Urothelium cell line (cell line): ENCODE measurements around the gene CTBP2.

Experiments used
- DNase-seq: peaks from one replicate; pipeline ENCODE4 v3.0.0; 2011; ENCODE audit warnings: low spot score, mixed read lengths
- FAIRE-seq: peaks from 2 replicates; lab custom pipeline; 2011; peaks lifted over from hg19 to GRCh38; lab: Jason Lieb, UNC

CTBP2 gene

DNA sequence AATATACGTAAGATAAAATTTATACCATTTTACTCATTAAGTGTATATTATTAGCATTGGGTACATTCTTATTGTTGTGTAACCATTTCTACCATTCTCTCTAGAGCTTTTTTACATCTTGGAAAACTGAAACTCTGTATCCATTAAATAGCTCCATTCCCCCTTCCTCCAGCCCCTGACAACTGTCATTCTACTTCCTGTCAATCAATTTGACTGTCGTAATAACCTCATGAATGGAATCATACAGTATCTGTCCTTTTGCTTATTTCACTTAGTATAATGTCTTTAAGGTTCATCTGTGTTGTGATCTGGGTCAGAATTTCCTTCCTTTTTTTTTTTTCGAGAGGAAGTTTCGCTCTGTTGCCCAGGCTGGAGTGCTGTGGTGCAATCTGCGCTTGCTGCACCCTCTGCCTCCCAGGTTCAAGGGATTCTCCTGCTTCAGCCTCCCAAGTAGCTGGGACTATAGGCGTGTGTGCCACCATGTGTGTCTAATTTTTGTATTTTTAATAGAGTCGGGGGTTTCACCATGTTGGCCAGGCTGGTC lies 202.9 kb downstream of the CTBP2 start:
- DNase-seq: no peak

DNA sequence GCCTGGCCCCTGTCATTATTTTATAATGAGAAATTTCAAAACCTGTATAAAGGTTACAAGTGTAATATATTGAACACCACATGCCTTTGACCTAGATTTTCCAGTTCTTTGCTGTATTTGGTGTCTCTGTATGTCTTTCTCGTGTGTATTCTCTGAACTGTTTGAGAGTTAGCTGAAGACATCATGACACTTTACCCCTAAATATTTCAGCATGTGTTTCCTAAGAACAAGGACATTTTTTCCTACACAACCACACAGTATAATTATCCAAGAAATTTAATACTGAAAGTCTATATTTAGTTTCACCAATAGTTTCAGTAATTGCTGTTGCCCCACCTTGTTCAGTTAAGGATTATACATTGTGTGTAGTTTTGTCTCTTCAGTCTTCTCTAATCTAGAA lies 203.6 kb downstream of the CTBP2 start:
- FAIRE-seq: no peak
- no peak for DNase-seq

More for the DNA sequence above, 202.9 kb downstream of the CTBP2 start:
- no peak for FAIRE-seq

DNA sequence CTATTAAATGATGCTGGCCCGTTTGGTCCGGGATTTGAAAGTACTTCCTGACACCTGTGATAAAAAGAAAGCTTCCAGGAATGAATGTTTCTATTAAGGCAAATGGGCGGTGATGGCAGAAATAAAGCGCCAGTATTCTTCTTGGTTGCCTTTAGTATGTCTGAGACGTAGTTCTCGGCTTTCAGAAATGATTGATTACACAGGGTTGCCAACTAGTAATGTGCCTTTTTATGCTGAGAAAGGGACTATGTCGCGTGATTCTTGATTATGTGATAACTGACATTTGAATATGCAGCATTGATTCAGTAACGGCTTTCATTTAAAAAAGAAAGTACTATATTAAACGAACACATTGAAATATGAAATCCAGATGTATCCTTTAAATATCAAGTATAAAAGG lies 204.5 kb downstream of the CTBP2 start:
- FAIRE-seq (no peak), DNase-seq (no peak)

DNA sequence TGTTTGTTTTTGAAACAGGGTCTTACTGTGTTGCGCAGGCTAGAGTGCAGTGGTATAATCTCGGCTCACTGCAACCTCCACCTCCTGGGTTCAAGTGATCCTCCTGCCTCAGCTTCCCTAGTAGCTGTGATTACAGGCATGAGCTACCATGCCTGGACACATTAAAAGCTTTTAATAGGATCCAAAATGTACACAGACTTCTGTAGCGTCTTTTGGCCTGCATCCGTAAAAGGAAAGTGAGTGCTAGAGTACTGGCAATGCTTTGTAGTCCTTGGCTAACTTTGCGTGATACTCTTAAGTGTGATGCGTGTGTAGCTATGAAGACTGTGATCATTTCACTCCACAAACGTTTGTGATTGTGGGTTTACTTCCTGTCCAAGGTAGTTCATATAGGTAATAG lies 205.1 kb downstream of the CTBP2 start:
- no peak for FAIRE-seq
- DNase-seq: no peak

DNA sequence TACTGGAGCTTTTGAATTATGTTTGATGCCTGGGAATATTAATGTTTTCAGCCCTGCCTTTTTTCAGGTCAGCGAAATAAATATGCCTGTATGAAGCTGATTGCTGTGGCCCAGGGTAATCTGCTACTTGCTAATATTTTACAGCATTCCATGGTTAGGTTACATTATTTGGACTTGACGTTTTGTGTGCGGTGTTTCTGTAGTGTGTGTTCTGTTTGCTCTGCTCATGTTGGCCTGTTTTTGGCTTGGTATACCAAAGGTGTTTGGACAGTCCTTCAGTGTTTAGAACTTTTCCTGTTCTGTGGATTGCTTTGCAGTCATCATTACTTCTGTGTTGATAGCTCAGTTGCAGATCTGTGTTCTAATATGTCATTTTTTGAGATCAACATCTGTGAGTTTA lies 206.9 kb downstream of the CTBP2 start:
- DNase-seq (no peak), FAIRE-seq (no peak)

DNA sequence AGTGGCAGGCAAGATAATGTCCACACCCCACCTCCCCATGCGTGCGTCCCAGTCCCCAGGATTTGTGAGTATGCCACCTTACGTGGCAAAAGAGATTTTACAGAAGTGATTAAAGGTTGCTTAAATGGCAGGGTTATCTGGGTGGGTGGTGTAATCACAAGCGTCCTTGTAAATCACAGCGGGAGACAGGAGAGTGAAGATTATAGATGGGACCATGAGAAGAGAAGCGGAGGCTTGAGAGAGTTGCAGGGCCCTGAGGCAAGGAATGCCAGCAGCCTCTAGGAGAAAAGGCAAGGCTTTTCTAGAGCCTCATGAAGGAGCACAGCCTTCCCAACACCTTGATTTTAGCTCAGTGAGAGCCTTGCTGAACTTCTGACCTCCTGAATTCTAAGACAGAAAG lies 208.2 kb downstream of the CTBP2 start:
- FAIRE-seq (no peak), DNase-seq (no peak)

DNA sequence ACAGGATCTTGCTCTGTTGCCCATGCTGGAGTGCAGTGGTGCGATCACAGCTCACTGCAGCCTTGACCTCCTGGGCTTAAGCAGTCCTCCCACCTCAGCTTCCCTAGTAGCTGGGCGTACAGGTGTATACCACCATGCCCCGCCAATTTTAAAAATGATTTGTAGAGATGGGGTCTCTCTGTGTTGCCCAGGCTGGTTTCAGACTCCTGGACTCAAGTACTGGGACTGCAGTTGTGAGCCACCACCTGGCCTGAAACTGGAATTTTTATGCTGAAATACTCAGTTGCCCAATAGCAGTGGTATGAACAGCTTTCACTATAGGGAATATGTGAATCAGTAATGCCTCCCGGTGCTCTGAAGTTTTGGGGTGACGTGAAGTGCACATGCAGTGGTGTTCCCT lies 210.8 kb downstream of the CTBP2 start:
- no peak for FAIRE-seq
- DNase-seq: no peak

DNA sequence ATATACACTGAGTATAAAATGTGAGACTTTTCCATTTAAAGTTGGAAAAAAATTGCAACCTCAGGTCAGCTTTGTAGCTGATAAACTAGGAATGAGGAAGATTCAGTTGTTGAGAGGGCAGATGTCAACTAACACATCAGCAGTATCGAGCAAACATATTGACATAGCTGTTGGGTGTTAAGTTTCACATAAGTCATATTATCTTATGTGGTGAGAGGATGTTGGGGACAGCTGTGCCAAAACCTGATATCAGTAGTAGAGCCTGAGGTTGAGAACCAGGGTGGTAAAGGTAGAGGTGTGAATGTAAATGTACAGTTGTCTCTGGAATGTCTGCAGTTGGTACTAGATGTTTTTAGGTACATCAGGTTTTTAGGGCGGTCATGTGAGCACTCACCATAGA lies 213.4 kb downstream of the CTBP2 start:
- FAIRE-seq (no peak), DNase-seq (no peak)

DNA sequence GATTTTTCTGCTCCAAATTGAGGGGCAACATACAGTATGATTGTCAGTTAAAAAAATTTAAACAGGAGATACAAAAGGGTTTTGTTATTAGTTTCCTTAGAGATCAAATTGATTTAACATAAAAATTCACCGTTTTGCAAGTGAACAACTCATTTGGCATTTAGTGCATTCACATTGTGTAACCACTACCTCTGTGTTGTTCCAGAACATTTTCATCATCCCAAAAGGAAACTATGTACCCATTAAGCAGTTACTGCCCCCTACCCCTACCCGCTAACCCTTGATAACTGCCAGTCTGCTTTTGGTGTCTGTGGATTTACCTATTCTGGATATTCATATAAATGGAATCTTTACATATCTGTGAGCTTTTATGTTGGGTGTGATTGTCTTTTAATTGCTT lies 215.4 kb downstream of the CTBP2 start:
- FAIRE-seq: no peak

DNA sequence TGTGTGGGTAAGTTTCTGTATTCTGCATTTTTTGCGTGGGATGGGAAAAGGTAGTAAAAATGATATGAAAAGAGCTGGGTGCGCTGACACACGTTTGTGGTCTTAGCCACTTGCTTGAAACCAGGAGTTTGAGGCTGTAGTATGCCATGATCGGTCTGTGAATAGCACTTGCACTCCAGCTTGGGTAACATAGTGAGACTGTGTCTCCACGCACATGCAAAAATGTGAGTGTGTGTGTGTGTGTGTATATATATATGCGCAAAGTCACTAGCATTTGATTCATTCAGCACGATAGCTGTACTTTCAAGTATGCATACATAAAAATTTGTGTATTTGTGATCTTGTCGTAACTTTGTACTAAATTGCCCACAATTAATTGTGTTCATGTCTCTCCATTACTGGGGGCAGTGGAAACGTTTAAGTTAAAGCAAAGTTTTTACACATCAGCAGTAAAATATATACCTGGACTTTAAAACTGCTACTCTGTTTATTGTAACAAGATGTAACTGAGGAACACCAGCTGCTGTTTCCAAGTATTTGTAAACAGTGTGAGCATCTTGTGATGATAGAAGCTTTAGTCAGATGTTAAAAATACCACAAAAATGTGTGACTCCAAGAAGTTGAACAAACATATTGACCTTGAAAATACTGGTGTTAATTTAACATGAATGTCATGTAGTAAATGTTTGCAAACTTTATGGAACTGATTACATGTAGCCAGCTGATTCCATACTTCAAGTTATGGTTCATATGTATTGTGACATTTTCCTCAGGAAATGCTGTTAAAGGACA lies 216.9 kb downstream of the CTBP2 start:
- DNase-seq (no peak), FAIRE-seq (no peak)

More for the DNA sequence above, 215.4 kb downstream of the CTBP2 start:
- no peak for DNase-seq

DNA sequence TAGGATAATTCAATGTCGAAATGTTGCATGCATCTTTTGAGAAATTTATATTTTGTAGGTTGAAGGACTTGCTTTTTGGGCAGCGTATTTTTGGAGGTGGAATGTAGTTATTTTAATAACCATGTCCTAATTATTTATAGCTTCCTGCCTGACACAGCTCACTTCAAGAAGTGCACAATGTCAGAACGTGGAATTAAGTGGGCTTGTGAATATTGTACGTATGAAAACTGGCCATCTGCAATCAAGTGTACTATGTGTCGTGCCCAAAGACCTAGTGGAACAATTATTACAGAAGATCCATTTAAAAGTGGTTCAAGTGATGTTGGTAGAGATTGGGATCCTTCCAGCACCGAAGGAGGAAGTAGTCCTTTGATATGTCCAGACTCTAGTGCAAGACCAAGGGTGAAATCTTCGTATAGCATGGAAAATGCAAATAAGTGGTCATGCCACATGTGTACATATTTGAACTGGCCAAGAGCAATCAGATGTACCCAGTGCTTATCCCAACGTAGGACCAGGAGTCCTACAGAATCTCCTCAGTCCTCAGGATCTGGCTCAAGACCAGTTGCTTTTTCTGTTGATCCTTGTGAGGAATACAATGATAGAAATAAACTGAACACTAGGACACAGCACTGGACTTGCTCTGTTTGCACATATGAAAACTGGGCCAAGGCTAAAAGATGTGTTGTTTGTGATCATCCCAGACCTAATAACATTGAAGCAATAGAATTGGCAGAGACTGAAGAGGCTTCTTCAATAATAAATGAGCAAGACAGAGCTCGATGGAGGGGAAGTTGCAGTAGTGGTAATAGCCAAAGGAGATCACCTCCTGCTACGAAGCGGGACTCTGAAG lies 217.8 kb downstream of the CTBP2 start:
- no peak for FAIRE-seq
- no peak for DNase-seq

DNA sequence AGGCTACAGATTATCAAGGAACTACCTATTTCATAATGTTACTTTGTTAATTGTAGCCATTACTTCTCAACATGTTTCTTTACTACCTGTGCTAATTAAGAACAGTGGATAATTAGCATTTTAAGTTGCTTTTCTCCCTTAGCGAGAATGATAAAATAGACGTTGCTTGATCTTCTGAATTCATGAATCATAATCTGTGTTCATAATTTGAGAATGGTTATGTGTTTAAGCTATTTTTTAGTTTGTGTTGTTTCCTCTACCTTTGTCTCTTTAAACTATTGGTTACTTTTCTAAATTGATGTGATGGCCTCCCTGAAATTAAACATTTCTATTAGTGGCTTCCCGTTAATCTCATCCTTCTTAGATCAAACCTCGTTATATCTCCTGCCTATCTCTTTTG lies 218.5 kb downstream of the CTBP2 start, which contains the start of gene ZRANB1:
Gene ZRANB1 (plus strand): TSS at position 301 of the 400 bp plus-strand sequence. CDS start 371 bp downstream, outside the sequence.
- FAIRE-seq: no peak
- no peak for DNase-seq

DNA sequence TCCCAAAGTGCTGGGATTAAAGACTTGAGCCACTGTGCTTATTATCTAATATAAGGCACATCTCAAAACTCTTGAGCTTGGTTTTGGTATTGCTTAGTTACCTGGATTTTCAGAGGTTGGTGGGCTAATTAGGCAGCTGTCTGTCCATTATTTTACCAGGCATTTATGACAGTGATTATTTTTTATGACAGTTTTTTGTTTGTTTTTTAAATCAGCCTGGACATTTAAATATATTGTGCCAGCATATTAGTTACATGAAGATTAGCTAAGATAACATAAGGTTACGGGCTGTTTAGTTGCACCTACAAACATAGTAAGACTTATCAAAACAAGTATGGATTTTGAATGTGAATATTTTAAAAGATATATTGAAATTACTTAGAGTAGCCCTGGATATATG lies 221.1 kb downstream of the CTBP2 start:
- DNase-seq: no peak

DNA sequence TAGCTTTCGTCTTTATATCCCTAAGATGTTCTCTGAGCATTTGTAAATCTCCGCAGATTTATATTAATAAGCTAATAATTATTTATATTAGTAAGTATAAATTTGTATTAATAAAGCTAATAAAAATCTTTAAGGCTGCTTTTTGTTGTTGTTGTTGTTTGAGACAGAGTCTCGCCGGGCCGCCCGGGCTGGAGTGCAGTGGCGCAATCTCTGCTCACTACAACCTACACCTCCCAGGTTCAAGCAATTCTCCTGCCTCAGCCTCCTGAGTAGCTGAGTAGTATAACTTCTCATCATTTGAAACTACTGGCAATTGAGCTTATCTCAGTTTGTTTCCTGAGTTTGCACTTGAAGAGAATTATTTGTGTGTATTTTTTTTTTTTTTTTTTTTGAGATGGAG lies 223.6 kb downstream of the CTBP2 start:
- FAIRE-seq (no peak), DNase-seq (no peak)

More for the DNA sequence above, 221.1 kb downstream of the CTBP2 start:
- no peak for FAIRE-seq

DNA sequence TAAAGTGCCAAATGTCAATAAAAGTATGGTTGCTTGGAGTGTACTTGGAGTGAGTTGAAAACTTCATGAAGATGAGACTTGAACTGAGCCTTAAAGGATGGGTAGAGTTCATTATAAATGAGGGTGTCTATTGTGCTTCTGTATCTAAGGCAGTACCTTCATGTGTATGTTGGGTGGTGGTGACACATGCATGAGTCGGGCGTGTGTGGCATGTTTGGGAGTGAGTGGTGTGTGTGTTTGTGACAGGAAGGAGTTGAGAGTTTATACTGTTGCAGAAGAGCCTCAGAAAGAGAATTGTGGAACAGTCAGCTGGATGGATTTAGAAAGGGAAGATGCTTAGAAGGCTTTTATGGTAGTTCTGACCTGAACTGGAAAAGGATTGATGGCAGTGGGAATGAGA lies 224.4 kb downstream of the CTBP2 start:
- no peak for FAIRE-seq
- DNase-seq: no peak
